SK-MEL-5 (cell line): ENCODE results near the gene ZRANB1. TPM values are rescaled to one million over a fixed set of nuclear protein-coding genes. Genes with fewer than 3 reads are reported as not detected.
"Not testable (repeated sequence)": the region's sequence is repeated elsewhere in the genome, so short reads cannot be mapped to it uniquely, and the experiment has no call there.

ENCODE experiments used
- DNase-seq: peaks from one replicate; pipeline ENCODE4 v3.0.0-alpha.2; 2016; ENCODE audit warnings: low read depth, low spot score
- in situ Hi-C: cut with HindIII; loops from 2 replicates; pipeline ENCODE4 v1.10.0; 2016; ENCODE audit warnings: low sequenced_read_pairs, high pct_unique_total_duplicates, low pct_unique_long_range_greater_than_20kb
- polyA plus RNA-seq, 2 experiments: library from polyadenylated mRNA; depleted of rRNA; stranded (reverse); fragments of >200 nt; gene quantifications; 2 replicates each; pipeline ENCODE4 v1.2.3, GENCODE V29; 2015
- total RNA-seq: library from RNA; depleted of rRNA; stranded (reverse); fragments of >200 nt; shearing (Covaris generic); gene quantifications from 2 replicates; pipeline ENCODE4 v1.2.3, GENCODE V29; 2014; rRNA removed

Gene ZRANB1
- 12.0 and 13.2 TPM in 2 replicates for total RNA-seq
- 5.9 and 8.8 TPM in 2 replicates for polyA plus RNA-seq (2015; cell fraction: cytosol; rRNA removed)
- 6.8 and 9.2 TPM in 2 replicates for polyA plus RNA-seq (2015; cell fraction: nucleus; rRNA removed)

DNA sequence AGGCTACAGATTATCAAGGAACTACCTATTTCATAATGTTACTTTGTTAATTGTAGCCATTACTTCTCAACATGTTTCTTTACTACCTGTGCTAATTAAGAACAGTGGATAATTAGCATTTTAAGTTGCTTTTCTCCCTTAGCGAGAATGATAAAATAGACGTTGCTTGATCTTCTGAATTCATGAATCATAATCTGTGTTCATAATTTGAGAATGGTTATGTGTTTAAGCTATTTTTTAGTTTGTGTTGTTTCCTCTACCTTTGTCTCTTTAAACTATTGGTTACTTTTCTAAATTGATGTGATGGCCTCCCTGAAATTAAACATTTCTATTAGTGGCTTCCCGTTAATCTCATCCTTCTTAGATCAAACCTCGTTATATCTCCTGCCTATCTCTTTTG, at the start of gene ZRANB1:
Gene ZRANB1 (plus strand): TSS at position 301 of the 400 bp plus-strand sequence. CDS start 371 bp downstream, outside the sequence.
- in situ Hi-C loops, result no loop called here

DNA sequence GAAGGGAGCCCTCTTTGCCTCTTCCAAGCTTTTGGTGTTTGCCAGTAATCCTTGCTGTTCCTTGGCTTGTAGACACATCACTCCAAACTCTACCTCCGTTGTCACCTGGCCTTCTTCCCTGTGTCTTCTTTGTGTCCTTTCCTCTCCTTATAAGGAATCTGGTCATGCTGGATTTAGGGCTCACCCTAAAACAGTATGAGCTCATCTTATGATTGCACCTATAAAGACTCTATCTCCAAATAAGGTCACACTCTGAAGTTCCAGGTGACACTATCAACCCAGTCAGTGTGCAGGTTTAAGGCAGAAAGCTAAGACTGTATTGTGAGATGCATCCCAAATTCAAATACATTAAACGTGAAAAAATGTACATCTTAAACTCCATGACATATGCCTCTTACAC, 49.0 kb upstream of the ZRANB1 start:
- in situ Hi-C loops, result no loop called here
- no peak for DNase-seq

More for the DNA sequence above, at the start of gene ZRANB1:
- DNase-seq, result no peak

DNA sequence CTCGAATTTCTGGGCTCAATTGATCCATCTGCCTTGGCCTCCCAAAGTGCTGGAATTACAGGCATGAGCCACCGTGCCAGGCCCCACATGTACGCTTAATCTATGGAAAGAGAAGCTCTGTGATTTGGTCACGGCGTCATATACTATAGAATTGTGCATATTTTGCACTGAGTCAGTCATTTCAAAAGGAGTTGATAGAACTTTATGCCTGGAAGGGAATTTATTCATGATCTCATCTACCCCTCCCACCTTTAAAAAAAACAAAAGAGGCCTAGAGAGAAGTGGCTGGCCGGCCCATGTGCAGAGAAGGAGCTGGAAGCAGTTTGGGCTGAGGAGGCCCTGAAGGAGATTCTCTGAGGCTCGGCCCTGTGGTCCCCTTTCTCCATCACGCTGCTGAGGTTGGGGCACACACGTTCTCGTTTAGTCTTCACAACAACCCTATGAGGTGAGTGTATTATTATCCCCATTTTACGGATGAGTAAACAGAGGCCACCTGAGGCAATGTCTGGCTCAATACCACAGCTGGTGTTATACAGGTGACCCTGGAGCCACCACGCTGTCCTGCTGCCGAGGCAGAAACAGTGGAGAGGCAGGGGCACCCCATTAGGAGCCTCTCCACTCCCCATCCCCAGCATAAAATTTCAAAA, 47.2 kb upstream of the ZRANB1 start:
- in situ Hi-C loops, result no loop called here
- DNase-seq, result no peak

DNA sequence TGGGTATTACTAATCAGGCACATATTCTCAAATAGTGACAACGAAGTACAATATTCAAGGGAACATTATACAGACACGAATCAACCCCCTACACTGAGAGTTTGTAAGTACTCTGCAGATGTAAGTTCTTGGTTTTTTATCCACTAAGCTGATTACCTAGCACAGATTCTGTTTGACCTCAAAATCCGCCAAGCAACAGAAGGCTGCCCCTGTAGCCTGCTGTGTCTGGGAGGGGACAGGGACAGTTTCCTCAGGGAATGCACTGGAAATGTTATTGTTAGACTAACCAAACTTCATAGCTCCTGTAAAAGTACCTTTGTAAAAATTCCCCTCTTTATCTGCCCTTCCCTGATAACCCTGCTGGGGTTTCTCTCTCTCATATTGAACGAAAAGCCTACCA, 45.2 kb upstream of the ZRANB1 start:
- DNase-seq, result no peak
- in situ Hi-C loops, result no loop called here

DNA sequence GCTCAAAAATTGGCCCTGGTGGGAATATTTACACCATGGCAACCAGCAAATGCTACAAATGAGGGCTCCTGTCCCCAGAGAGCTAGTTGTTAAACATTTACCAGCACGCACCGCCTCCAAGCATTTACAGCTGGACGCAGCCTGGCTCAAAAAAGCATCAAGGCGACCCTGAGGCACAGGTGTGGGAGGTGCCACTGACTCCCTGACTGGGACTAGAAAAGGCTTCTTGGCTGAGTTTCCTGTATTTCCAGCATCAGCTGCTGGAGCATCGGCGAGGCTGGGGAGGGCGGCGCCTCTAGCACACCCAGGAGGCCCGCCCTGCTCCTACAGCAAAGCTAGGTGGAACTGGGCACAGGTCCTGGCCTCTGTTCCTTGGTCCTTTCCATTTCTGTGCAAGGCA, 43.5 kb upstream of the ZRANB1 start:
- DNase-seq, result no peak
- in situ Hi-C loops, result no loop called here

DNA sequence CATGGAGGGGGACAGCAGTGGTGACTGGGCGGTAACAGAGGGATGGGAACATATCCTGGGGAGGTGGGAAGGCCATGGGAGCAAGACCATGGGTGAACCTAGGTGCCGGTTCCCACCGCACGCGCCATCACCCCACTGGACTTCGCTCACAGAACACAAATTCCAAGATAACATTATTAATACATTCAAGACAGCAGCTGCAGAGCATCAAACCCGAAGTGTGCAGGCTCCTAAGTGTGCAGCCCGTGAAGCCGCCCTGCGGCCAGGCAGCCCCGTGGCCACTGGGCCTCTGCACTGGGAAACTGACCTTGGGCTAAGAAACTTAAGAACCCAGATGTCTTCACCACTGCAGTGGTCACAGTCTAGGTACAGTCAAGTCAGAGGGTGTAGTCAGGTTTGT, 42.8 kb upstream of the ZRANB1 start:
- no peak for DNase-seq
- in situ Hi-C loops, result no loop called here

DNA sequence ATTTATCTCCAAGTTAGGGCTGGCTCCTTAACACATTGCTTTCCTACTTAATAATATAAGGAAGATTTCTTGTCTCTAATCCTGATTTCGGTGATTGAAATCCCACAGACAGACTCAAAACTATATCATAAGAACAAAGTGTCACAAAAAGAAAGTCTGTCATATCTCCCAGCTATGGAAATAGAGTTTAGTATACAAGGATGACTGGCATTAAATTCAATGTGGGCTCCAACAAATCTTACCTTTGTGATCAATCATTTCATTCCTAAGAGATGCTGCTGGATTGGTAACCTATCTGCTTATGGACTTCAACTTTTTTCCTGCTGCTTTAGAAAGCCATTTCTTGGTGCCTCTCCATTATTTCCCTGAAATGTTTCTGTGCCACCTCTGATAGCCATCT, 39.5 kb upstream of the ZRANB1 start:
- in situ Hi-C loops, result no loop called here
- DNase-seq, result no peak

DNA sequence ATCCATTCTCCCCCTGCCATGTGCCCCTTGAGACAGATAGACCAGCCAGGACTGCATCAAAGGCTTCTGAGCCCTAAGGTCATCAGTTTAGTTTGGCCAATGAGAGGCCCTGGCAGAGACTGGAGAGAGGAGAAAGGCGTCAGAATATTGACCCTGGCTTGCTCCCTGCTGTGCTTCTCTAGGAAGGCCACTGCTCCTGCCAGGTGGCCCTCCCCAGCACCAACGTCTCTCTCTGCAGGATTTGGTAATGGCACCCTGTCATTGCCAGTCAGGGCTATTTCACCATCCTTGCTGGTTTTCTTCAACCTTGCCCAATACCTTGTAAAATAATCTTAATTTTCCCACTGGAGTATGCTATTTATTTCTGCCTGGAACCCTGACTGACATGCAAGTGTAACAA, 38.8 kb upstream of the ZRANB1 start:
- no peak for DNase-seq
- in situ Hi-C loops, result no loop called here

DNA sequence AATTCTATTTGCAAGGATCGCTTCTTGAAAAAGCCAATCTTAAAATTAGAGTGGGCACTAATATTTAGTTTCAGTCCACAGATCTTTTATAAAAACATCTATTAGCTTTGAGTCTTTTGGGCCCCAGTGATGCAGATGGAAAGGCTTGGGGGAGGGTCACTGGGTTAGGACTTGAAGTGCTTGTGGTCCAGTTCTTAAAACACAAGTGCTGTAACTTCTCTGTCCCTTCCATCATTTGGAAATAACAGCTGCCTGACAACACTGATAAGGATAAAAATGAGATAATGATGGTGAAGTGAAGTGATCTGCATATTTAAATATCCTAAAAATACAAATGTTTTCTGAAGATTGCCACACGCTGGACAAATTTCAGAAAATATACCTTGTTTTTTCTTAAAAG, 37.1 kb upstream of the ZRANB1 start:
- in situ Hi-C loops, result no loop called here
- no peak for DNase-seq

DNA sequence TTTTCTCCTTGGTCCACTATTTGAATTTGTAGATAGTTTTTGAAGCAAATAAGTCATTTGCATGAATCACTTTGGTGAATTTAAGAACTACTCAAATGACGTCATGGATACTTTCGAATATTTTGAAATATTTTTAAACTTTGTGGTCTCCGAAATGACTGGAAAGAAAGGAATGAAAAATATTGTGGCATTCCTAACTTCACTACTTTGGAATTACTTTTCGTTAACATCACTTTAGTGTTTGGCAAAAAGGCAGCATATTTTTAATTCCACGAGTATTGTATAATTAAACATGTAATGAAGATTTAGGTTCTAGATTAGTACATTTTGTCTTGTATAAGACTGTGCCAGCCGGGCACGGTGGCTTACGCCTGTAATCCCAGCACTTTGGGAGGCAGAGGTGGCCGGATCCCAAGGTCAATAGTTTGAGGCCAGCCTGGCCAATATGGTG, 35.3 kb upstream of the ZRANB1 start:
- in situ Hi-C loops, result no loop called here
- DNase-seq, result no peak

DNA sequence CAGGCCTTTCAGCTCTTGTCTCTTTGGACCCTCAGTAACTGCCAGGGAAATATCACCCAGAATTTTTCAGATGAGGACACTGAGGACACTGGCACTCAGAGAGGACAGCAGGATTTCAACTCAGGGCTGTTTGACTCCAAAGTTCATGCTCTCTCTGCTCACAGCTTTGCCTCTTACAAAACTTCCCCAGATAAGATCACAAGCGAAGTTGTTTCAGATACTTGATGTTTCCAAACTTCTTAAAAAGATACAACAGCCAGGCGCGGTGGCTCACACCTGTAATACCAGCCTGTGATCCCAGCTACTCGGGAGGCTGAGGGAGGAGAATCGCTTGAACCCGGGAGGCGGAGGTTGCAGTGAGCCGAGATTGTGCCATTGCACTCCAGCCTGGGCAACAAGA, 32.4 kb upstream of the ZRANB1 start:
- no peak for DNase-seq
- in situ Hi-C loops, result no loop called here

DNA sequence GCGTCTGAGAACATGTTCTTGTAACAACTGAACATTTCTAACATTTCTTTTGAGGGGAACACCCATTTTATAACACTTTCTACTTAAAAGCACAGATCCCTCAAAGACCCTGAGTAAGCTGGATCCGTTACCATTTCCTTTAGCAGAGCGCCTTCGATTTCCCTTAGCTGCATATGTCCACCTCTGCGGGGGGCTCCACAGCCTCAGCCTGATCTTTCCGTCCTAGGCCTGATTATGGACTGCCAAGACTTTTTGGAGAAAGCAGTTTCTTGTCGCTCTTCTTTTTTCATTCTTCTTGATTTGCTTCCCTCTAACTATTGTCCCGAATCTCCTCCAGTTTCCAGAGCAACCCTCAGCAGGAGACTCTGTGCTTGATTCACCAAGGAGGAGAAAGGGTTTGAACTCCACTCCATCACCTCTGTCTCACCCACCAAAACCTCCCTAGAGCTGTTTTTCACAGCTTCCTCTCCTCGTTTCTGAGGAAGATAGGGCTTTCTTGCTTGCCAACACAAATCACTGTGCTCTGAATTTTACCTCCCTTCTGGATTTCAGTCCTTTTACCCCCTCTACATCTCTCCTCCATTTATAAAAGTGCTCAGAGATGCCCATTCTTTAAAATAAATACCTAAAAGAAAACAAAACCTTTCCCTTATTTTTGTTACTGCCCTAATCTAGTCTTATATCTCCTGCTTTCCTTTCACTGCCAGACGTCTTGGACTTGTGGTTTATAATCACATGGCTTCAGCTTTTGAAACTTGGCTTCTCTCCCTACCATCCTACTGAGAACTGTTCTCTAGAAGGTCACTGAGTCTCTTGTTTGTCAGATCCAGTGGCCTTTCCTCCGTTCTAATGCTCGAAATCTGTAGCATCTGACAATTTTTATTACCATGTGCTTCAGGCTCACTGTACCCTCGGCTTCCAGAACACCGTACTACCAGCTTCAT, 30.5 kb upstream of the ZRANB1 start:
- peak; percentile 64 for DNase-seq
- in situ Hi-C loops, result no loop called here

DNA sequence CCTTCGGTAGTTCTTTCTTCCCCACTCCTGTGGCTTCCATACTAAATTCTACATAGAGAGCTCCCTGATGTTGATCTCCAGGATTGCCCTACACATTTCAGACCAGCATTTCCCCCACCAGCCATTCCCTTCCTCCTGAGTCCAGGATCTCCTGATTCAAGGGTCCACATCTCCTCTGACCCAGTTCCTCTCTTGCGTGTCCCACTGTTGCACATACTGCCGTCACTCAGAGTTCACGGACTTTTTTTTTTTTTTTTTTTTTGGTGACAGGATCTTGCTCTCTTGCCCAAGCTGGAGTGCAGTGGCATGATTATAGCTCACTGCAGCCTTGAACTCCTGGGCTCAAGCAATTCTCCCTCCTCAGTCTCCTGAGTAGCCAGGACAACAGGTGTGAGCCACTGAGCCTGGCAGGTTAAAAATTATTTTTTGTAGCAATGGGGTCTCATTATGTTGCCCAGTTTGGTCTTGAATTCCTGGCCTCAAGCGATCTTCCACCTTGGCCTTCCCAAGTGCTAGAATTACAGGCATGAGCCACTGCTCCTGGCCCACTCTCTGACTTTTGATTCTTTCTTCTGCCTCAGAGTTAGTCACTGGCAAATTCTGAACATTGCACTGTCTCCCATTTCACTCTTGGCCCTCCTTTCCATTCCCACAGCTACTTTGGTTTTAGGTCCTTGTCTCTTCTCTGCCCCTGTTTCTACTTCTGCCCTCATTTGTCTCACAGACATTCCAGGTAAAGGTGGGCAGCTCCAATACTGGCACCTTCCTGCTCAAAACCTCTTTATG, 29.6 kb upstream of the ZRANB1 start:
- in situ Hi-C loops, result no loop called here
- DNase-seq, result no peak

DNA sequence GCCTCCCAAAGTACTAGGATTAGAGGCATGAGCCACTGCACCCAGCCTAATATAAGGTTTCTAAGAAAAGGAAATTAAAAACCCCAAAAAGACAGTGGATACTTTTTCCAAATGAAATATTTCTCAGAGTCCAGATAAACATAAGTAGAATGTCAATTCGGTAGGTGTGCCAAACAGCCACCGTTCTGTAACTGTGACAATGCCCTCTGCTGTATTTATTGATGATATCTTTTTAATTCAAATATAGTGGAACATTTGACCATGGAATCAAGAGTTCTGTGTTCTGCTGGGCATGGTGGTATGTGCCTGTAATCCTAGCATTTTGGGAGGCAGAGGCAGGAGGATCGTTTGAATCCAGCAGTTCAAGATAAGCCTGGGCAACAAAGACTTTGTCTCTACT, 28.8 kb upstream of the ZRANB1 start:
- DNase-seq, result no peak
- in situ Hi-C loops, result no loop called here

DNA sequence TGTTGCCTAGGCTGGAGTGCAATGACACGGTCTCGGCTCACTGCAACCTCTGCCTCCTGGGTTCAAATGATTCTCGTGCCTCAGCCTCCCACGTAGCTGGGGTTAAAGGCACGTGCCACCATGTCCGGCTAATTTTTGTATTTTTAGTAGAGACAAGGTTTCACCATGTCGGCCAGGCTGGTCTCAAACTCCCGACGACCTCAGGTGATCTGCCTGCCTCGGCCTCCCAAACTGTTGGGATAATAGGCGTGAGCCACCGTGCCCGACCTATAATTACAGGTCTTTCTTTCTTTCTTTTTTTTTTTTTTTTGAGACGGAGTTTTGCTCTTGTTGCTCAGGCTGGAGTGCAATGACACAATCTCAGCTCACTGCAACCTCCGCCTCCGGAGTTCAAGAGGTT, 27.5 kb upstream of the ZRANB1 start:
- in situ Hi-C loops, result not testable (repeated sequence)

DNA sequence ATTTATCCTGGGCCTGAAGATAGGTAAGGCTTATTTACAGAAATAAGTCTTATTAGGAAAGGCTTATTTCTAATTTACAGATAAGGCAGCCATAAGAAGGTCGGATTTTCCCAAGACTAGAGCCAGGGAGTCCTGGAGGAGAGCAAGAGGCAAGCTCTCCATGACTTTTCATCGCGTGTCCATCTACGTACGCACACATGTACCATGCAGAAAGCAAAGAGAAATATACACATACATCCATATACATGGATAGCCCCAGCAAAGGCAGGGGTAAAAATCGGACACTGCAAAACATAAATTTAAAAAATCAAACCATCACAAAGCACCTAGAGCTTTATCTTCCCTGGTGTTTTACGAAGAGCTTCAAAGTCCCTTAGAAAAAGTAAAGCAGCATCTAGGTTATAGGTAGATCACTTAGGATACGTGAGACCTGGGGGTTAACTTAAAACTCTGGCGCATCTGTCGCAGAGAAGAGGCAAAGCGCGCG, 25.8 kb upstream of the ZRANB1 start:
- in situ Hi-C loops, result no loop called here
- peak; percentile 17 for DNase-seq

More for the DNA sequence above, 27.5 kb upstream of the ZRANB1 start:
- not testable (repeated sequence) for DNase-seq

DNA sequence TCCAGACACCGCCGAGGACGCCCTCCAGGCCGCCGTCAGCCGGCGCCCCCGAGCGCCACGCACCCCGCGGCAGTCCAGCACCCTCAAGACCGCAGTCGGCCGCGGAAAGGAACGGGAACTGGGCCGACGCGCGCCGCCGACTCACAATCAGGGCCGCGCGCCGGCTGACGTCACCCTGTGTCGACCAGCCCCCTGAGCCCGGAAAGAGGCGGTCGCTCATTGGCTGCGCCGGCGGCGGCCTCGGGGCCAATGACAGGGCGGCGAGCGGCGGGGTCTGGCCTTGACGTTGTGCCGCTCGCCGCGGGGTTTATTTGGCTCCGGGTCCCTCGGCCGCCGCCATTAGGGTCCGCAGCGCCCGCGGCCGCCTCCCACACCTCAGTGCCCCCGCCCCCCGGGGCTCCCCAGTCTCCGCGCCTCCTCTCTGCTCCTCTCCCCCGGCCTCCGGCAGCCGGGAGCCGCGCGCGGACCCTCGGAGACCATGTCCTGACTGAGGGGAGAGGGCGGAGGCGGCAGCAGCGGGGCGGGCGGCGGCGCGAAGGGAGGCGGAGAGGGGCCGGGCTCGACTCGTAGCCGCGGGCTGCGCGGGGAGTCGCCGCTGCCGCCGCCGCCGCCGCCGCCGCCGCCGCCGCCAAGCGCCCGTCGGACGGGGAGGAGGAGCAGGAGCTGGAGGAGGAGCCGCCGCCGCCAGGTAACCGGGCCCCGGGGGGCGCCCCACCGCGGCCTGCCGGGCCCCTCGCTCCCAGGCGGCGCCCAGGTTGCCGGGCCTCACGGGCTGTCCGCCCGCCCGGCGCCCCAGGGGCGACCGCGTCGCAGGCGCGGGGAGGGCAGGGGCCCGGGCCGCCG, 25.1 kb upstream of the ZRANB1 start:
- in situ Hi-C loops, result no loop called here
- peak; percentile 92 for DNase-seq
